GDM1 (cell line): ENCODE measurements around the gene CHRNE.
"Not testable (repeated sequence)": the region's sequence is repeated elsewhere in the genome, so short reads cannot be mapped to it uniquely, and the experiment has no call there.

Experiments used
- DNase-seq: peaks from one replicate; lab custom pipeline; 2025; lab: John Stamatoyannopoulos, UW

The CHRNE gene

DNA sequence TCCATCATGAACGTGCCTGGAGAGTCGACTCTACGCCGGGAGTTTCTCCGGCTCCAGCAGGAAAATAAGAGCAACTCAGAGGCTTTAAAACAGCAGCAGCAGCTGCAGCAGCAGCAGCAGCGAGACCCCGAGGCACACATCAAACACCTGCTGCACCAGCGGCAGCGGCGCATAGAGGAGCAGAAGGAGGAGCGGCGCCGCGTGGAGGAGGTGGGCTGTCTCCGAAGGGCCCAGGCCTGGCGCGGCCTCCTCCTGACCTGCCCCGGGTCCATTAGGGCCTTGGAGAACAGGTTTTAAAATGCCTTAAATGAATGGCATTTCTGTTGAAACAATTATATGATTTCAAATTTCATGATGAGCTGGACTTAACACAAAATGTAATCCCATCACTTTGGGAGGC, 15.3 kb downstream of the CHRNE start:
- no peak for DNase-seq

GRCh38 chr17:4886830-4887229, 16.1 kb downstream of the CHRNE start:
- no peak for DNase-seq

DNA sequence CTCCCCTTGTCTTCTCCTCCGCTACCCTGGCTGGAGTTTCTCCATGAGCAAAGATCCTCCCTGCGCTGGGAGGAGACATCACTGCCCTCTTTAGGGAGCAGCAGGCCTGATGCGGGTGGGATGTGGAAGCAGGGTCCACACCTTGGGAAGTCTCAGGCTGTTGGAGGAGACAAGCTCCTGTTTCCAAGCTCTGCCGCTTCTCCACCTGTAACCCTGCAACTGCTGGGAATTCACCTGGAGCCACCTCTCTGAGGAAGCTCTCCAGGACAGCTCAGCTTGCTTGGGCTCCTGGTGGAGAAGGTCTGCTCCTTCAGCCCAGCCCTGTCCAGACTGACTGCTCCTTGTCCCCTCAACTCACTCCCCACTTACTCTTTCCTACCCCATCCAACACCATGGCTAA, 18.4 kb downstream of the CHRNE start:
- DNase-seq: no peak

GRCh38 chr17:4881761-4882555, 20.9 kb downstream of the CHRNE start:
- DNase-seq: peak; percentile 8

DNA sequence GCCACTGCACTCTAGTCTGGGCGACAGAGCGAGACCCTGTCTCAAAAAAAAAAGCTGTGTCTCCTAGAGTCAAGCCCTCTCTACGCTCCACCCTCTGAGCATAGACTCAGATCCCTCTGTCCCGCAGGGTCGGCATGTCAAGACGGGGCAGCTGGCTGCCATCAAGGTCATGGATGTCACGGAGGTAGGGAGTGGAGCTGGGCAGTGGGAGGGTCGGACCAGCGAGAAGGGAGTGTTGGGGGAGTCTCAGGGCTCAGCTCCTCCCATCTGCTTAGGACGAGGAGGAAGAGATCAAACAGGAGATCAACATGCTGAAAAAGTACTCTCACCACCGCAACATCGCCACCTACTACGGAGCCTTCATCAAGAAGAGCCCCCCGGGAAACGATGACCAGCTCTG, 22.0 kb downstream of the CHRNE start:
- DNase-seq: no peak

DNA sequence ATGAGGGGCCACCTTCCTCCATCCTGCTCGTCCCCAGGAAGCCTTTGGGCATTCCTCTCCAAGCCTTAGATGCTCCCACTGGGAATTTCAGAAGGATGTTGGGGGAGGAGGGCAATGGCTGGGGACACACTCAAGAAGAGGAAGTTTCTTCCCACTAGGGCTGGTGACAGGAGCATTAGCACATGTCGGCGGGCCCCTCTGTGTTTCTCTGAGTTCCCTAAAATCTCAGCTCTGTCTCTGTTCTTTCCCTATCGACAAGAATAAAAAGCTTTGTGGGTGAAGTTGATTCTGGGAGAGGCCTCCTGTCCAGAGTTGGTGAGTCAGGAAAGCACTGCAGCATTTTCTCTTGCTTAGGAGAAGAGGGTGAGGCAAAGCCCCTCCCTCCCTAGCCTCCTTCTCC, 23.3 kb downstream of the CHRNE start:
- no peak for DNase-seq

DNA sequence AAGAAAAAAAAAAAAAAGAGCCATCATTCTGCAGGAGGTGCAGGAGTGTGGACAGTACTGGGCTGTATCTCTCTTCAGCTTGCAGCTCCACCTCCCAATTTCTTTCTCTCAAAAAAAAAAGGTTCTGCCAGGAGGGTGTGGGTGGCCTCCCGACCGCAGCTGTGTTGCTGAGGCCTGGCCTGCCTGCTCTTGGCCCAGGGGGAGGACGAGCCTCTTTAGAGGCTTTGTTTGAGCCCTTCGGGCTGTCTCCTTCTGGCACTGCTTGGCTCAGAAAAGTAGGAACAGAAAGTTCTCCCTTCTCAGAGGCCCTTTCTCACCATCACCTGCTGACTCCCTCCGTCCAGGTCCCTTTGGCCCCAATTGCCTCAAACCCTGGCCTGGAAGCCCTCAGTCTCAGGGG, 25.8 kb downstream of the CHRNE start:
- DNase-seq: no peak

DNA sequence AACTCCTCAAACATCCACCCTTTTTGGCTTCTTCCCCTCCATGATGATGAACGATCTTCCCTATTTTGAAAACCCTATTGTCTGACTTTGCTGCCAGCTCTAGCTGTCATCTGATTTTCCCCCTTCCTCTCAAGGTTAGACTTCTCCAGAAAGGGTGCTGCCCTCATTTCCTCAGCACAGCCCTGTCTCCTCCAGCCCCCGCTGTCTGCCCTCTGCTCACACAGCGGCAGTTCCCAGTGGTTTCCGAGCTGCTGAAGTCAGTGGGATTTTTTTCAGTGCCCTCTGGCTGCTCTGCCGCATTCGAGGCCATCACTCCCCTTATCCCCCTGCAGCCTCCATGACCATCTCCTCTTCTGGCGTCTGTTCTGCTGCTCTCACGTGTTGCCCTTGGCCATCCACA, 30.1 kb downstream of the CHRNE start:
- peak; percentile 4 for DNase-seq

DNA sequence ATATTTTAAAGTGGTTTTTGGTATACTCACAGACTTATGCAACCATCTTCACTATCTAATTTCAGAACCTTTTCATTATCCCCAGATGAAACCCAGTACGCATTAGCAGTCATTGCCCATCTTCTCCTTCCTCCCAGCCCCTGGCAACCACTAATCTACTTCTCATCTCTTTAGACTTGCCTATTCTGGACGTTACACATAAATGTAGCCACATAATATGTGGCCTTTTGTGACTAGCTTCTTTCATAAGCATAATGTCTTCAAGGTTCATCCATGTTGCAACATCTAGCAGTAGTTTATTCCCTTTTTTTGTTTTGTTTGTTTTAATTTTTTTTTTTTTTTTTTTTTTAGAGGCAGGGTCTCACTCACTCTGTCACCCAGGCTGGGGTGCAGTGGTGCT, 32.0 kb downstream of the CHRNE start:
- no peak for DNase-seq

- DNase-seq: not testable (repeated sequence)
Measured at GRCh38 chr17:4869058-4869998, 33.6 kb downstream of the CHRNE start.

DNA sequence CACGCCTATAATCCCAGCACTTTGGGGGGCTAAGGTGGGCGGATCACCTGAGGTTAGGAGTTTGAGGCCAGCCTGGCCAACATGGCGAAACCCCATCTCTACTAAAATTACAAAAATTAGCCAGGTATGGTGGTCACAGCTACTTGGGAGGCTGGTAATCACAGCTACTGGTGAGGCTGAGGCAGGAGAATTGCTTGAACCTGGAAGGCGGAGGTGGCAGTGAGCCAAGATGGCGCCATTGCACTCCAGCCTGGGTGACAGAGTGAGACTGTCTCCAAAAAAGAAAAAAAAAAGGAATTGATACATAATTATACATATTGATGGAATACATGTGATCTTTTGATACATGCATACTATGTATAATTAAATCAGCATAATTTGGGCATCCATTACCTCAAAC, 35.4 kb downstream of the CHRNE start:
- DNase-seq: not testable (repeated sequence)

DNA sequence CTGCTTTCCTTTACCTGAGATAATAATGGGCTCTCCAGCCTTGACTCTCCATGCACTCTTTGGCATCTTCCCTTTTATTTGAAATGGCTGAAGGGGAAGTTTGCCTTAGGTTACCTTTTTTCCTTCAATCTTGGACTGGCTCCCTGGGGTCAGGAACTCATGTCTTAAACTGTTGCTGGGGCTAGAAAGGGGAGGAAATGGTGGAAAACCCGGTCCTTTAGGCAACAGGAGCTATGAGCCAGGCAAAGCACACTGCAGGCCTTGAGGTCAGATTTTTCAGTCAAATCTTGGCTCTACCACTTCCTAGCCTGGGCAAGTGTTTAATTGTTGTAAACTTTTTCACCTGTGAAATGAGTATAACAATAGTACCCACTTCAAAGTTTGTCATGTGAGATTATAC, 39.6 kb downstream of the CHRNE start:
- no peak for DNase-seq

- no peak for DNase-seq
Measured at GRCh38 chr17:4862720-4863119, 40.2 kb downstream of the CHRNE start.

- DNase-seq: no peak
Measured at GRCh38 chr17:4861052-4861451, 41.8 kb downstream of the CHRNE start.

DNA sequence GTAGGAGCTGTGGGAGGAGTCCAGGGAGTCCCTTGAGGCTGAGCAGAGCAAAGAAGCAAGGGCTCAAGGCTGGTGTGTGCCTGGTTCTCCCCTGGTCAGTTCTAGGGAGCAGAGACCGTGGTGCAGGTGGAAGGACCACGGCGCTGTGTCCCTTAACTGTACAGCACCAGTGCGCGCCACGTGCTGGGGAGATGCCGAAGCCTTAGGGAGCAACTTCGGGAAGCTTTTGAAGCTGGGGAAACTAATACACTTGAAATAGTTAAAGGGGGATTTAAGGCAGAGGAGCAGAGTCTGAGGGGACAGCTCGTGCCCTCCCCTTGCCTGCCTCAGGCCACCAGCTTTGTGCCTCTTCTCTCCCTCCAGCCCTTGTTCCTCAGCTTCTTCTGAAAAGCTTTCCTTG, 42.2 kb downstream of the CHRNE start:
- DNase-seq: no peak

- DNase-seq: no peak
Measured at GRCh38 chr17:4859816-4860625, 42.9 kb downstream of the CHRNE start.

GRCh38 chr17:4858882-4859260, 44.0 kb downstream of the CHRNE start:
- no peak for DNase-seq

- no peak for DNase-seq
Measured at GRCh38 chr17:4858068-4858881, 44.6 kb downstream of the CHRNE start.

- not testable (repeated sequence) for DNase-seq
Measured at GRCh38 chr17:4857347-4857746, 45.6 kb downstream of the CHRNE start.

- DNase-seq: no peak
Measured at GRCh38 chr17:4856937-4857314, 46.0 kb downstream of the CHRNE start.

DNA sequence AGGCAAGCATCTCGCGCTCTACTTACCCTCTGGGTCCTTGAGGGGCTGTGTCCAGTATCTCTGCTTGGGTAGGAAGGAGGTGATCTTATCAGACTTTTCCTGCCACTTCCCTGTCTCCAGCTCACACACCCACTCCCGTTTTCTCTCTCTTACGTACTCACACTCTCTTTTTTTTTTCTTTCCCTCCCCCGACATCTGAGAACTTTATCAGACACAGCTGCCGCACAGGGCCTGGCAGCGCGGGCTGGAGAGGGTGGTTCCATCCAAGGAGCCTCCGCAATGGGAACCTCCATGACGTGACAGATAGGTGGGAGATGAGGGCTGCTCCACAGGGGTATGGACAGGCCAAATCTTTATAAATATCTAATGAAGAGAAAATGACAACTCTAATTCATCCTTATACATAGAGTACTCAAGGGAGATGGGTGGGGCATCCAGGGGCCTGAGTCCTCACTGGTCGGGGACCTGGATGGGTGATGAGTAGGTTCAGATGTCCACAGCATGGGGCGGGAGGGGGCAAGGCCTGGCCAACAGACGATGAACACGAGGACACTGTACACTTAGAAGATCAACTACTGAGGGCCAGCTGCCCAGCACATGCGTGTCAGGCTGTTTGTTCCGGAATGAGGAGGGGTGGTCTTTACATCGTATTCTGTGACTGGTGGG, 46.5 kb downstream of the CHRNE start:
- no peak for DNase-seq
